Tibial artery (tissue), 4 donors: ENCODE results near the gene PHACTR1.

ENCODE experiments used
- DNase-seq, 2 donors: peaks; one replicate each; pipeline ENCODE4 v3.0.0-alpha.2; 2019
- H3K27ac ChIP-seq, 2 donors: fragments of 200-600 bp; sonication (generic) in 1 of 2; 1 replicate in 1 of 2; 2 replicates in 1 of 2; pipeline ENCODE4 v1.5.1; 2018 to 2019; ENCODE audit warnings: mild to moderate bottlenecking in 1 of 2
- H3K27me3 ChIP-seq, 2 donors: fragments of 200-600 bp; sonication (generic) in 1 of 2; one replicate each; pipeline versions ENCODE4 v1.5.1 to v1.6.0; 2016 to 2019
- H3K36me3 ChIP-seq, 3 donors: fragments of 200-600 bp; sonication (generic) in 2 of 3; one replicate each; pipeline ENCODE4 v1.5.1; 2016 to 2019; ENCODE audit warnings: mild to moderate bottlenecking in 2 of 3
- H3K4me1 ChIP-seq, 4 donors: fragments of 200-600 bp; sonication (generic) in 2 of 4; 1 replicate in 3 of 4; 2 replicates in 1 of 4; pipeline ENCODE4 v1.5.1; 2016 to 2019
- H3K4me3 ChIP-seq, 2 donors: fragments of 200-600 bp; sonication (generic) in 1 of 2; 1 replicate in 1 of 2; 2 replicates in 1 of 2; pipeline ENCODE4 v1.5.1; 2018 to 2019; ENCODE audit warnings: mild to moderate bottlenecking in 2 of 2
- H3K9me3 ChIP-seq, 3 donors: fragments of 200-600 bp; sonication (generic) in 1 of 3; one replicate each; pipeline ENCODE4 v1.5.1; 2016 to 2019
- intact Hi-C: fragments of 100-400 bp; cut with DNase I; formaldehyde crosslinking; loops from one replicate; pipeline ENCODE4 v1.15.0; 2023; ENCODE audit warnings: low total_unique reads
- TF ChIP-seq, protein P1 (sequence below), 2 experiments: fragments of 200-600 bp in 1 of 2; fragments of 450-650 bp in 1 of 2; IDR thresholded peaks; one replicate each; pipeline ENCODE4 v1.5.1; 2017 to 2019; ENCODE audit warnings: antibody characterized with exemption in 2 of 2, mild to moderate bottlenecking in 1 of 2, moderate library complexity in 1 of 2

PHACTR1 gene

GRCh38 chr6:12909833-12910232 is 193.3 kb downstream of the PHACTR1 start:
- no peak overlapping the region for H3K27ac ChIP-seq
- intact Hi-C loops = loop anchor here (2.0 kb wide), 1 partner anchor 421 kb away; no protein-coding TSS in a partner anchor
- H3K4me1 ChIP-seq = peaks cover 0 to 25% (median 0%) of the 10 kb centered on the region in 4 donors
- no peaks in the 10 kb centered on the region for H3K36me3 ChIP-seq
- no peaks in the 10 kb centered on the region for H3K27me3 ChIP-seq
- TF ChIP-seq, protein P1, sequence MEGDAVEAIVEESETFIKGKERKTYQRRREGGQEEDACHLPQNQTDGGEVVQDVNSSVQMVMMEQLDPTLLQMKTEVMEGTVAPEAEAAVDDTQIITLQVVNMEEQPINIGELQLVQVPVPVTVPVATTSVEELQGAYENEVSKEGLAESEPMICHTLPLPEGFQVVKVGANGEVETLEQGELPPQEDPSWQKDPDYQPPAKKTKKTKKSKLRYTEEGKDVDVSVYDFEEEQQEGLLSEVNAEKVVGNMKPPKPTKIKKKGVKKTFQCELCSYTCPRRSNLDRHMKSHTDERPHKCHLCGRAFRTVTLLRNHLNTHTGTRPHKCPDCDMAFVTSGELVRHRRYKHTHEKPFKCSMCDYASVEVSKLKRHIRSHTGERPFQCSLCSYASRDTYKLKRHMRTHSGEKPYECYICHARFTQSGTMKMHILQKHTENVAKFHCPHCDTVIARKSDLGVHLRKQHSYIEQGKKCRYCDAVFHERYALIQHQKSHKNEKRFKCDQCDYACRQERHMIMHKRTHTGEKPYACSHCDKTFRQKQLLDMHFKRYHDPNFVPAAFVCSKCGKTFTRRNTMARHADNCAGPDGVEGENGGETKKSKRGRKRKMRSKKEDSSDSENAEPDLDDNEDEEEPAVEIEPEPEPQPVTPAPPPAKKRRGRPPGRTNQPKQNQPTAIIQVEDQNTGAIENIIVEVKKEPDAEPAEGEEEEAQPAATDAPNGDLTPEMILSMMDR (IDR thresholded peaks at IDR 0.05) = no peak
- H3K4me3 ChIP-seq = no peak overlapping the region
- H3K9me3 ChIP-seq = no peaks in the 10 kb centered on the region
- DNase-seq = no peak

- Histone ChIP-seq H3K4me3 (no peak overlapping the region), H3K36me3 (no peaks in the 10 kb centered on the region), H3K4me1 (peaks cover 0 to 9% (median 0%) of the 10 kb centered on the region in 4 donors), H3K9me3 (no peaks in the 10 kb centered on the region), H3K27me3 (no peaks in the 10 kb centered on the region), H3K27ac (no peak overlapping the region)
- DNase-seq = no peak
- TF ChIP-seq, protein P1 (IDR thresholded peaks at IDR 0.05) = peak; percentile 58 to 80
- intact Hi-C loops = loop anchor here (2.0 kb wide), 1 partner anchor 419 kb away; no protein-coding TSS in a partner anchor
Measured at GRCh38 chr6:12911427-12911826, 194.9 kb downstream of the PHACTR1 start.

GRCh38 chr6:12913201-12913600 is 196.6 kb downstream of the PHACTR1 start:
- no peak overlapping the region for H3K27ac ChIP-seq
- no peak for DNase-seq
- H3K4me1 ChIP-seq = peaks cover 0 to 5% (median 0%) of the 10 kb centered on the region in 4 donors
- intact Hi-C loops = no loop called here
- no peaks in the 10 kb centered on the region for H3K36me3 ChIP-seq
- H3K27me3 ChIP-seq = no peaks in the 10 kb centered on the region
- TF ChIP-seq, protein P1 (IDR thresholded peaks at IDR 0.05) = no peak
- H3K9me3 ChIP-seq = no peaks in the 10 kb centered on the region
- no peak overlapping the region for H3K4me3 ChIP-seq

DNA sequence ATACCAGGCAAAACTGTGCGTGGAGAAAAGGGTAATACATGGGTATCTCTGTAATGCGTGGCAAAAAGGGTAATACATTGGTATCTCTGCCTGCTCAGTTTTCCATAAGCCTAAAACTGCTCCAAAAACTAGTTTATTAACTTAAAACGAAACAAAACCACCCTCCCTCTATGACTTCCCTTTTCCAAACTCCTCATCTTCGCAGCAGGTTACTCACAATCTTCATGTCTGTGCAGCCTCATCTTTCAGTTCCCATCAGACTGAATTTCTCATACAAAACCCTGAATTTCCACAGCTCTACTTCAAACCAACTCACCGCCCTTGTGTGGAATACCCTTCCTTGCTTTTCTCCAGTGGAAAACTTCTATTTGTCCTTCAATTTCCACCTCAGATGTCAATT is 199.4 kb downstream of the PHACTR1 start:
- H3K27me3 ChIP-seq = no peaks in the 10 kb centered on the region
- H3K36me3 ChIP-seq = no peaks in the 10 kb centered on the region
- H3K4me3 ChIP-seq = no peak overlapping the region
- peaks cover 0 to 5% (median 0%) of the 10 kb centered on the region in 4 donors for H3K4me1 ChIP-seq
- intact Hi-C loops = no loop called here
- TF ChIP-seq, protein P1 (IDR thresholded peaks at IDR 0.05) = no peak
- H3K27ac ChIP-seq = no peak overlapping the region
- H3K9me3 ChIP-seq = no peaks in the 10 kb centered on the region
- DNase-seq = no peak

GRCh38 chr6:12916420-12917136 is 200.0 kb downstream of the PHACTR1 start:
- Histone ChIP-seq H3K27me3 (no peaks in the 10 kb centered on the region), H3K4me3 (no peak overlapping the region), H3K9me3 (no peaks in the 10 kb centered on the region), H3K4me1 (peaks cover 0 to 4% (median 0%) of the 10 kb centered on the region in 4 donors), H3K27ac (no peak overlapping the region), H3K36me3 (no peaks in the 10 kb centered on the region)
- TF ChIP-seq, protein P1 (IDR thresholded peaks at IDR 0.05) = no peak
- DNase-seq = no peak
- intact Hi-C loops = no loop called here
